Measurements from ENCODE around the gene OTUD5.

Gene OTUD5

DNA sequence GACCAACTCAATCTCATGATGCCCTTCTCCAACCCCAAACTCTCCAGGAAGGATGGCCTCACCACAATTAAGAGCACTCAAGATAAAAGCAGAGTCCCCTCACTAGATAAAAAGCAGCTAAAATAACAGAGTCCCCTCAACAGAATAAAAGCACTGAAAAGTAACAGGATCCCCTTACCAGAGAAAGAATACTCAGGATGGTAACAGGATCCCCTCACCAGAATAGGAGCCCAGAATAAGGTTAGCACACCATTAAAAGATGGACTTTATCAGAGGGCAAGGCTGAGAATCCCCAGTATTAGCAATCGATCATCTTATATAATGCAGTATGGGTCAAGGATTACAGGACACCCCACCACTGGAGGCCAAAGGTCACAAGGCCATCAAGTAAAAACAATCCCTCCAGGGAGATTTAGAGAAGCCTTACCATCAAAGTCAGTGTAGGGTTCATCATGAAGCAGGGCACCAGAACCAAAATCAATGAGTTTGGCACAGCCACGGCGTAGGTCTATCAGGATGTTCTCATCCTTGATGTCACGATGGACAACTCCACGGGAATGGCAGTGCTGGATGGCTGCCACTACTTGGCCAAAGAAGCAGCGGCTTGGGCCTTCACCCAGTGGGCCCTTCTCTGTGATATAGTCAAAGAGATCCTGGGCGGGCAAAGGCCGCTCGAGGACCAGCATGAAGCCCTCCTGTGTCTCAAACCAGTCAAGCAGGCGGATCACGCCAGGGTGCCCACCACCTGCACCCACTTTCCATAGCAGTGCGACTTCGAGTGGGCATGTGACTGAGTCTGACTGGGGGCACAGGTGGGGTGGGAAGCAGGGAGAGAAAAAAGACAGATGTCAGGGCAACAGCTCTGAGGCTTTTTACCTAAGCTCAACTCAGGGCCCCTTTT, 42.6 kb downstream of the OTUD5 start:
- no peak for DNase-seq (ENCODE audit: low read depth)
- H3K4me3 ChIP-seq (ENCODE audit: low read depth, low read length), result no peak overlapping the region

DNA sequence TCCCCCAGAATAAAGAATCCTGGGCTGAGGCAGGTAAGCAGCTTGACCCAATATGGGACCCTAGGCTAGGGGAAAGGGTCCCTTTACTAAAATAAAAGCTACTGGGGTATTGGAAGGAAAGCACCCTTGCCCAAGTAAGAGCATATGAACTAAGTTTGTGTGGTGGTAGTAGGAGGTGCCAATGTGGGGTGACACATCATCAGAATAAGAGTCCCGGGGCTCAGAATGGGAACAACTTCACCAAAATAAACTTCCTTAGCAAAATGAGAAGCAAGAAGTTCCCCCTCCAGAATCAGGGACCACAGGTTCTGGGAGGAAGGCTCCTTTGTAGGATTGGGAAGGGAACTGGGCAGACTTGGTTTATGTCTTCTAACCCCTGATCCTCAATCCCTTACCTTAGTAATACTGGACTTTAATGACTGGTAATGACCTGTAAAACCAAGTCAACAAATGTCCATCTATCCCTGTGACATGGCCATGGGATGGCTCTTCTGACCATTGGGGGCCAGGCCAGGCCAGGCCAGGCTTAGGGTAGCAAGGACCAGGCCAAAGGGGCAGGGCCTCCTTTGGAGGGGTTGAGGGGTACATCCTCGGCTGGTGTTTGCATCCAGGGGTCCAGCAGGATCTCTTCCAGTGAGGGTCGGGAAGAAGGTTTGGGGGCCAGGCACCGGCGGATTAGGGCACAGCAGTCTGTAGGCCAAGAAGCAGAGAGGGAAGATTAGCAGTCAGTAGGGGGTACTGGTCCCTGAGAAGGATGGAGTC, 43.6 kb downstream of the OTUD5 start:
- DNase-seq (ENCODE audit: low read depth), result no peak
- no peak overlapping the region for H3K4me3 ChIP-seq (ENCODE audit: low read depth, low read length)

DNA sequence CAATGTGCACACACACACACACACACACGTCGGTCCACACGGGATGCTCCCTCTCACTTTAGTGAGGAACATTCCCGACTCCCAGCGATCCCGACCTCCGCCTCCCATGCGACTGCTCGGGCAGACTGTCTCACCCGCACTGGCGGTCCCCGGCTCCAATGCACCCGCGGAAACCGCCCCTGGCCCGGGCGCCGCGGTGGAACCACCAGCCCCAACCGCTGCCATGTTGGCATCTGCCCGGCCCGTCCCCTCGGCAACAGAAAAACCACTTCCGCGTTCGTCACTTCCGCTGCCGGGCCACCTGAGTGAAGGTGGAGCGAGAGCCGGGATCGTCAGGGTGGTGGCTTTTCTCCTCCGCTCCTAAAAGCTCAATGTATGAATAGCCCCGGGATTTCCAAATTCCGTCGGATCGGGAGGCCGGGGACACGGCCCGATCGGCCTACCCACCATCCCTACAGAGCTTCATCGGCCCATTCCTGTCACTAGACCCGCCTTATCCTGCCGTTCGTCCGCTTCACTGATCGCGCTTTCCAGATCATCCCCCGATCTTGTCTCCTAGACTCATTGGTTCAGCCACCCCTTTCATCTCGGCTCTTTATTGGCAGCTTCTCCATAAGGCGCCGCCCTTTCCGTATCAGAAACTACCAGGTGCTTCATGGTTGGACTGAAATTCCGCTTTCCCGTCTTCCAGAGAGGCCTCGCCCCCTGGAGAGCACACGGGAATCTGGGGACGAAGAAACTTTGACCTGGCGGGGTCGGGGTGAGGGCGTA, 45.8 kb downstream of the OTUD5 start, which contains the start of gene SLC35A2:
TSS of gene SLC35A2 (minus strand) at position 235 of the 771 bp plus-strand sequence. CDS start at position 225, 10 bp downstream.
- peak within 1 kb of the TSS; percentile 76 for H3K4me3 ChIP-seq (ENCODE audit: low read depth, low read length)
- DNase-seq (ENCODE audit: low read depth), result no peak

DNA sequence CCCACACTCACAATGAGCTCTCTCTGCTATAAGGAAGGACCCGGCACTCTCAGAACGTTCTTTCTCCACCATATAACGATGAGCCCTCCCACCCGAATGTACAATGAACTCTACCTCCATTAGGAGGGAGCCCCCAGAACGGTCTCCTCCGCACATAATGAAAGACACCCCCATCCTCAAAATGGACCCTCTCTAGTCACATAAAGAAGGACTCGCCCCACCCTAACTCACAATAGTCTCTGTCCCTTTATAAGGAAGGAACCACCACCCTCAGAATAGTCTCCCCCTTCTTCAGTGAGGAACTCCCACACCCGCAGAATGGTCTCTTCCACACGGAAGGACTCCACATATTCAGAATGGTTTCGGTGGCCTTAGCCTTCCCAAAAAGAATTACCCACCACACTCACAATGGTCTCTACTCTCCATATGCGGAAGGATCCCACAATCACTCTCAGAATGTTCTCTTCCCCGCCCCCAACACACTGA, 46.4 kb downstream of the OTUD5 start:
- H3K4me3 ChIP-seq (ENCODE audit: low read depth, low read length), result peak overlapping the region; percentile 76
- DNase-seq (ENCODE audit: low read depth), result no peak

DNA sequence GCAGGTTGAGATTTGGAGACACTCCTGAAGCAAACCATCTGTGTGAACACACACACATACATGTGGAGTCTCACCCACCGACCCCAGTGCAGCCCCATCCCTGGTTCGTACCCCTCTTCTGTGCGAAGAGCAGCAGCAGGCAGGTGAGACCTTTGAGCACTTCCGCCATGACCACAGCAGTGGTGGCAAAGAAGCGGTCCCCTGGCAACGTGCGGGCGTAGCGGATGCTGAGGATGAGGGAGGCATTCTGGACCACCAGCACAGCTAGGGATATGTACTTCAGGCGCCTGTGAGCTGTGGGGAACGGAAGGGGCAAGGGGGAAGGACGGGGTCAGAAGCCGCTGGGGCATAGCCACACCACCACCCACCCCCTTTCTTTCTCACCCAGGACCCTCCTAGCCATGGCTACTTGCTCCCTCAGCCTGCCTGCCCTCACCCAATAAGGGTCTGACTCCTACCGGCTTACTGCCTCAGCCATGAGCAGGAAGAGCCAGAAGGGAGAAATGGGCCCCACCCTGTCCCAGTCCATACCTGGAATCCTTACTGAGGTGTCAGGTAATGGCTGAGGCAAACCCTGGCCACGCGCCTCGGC, 47.6 kb downstream of the OTUD5 start:
- H3K4me3 ChIP-seq (ENCODE audit: low read depth, low read length), result peak overlapping the region; percentile 76
- no peak for DNase-seq (ENCODE audit: low read depth)

DNA sequence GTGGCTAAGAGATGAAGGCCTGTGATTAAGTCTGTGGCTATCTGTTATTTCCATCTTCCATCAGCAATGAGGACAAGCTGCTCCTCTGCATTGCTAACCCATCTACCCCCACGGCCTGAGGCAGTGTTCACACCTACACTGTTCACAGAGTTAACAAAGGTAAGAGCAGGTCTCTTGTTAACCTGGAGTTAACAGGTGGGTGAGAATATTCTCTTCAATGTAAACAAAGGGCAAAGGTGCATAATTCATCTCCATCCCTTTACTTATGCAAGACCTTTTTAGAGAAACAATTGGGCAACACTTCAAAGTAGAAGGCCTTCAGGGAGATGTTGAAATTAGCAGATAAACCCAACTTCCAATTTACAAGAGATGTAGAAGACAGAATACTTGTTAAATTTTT, 48.8 kb downstream of the OTUD5 start:
- no peak overlapping the region for H3K4me3 ChIP-seq (ENCODE audit: low read depth, low read length)
- DNase-seq (ENCODE audit: low read depth), result no peak

DNA sequence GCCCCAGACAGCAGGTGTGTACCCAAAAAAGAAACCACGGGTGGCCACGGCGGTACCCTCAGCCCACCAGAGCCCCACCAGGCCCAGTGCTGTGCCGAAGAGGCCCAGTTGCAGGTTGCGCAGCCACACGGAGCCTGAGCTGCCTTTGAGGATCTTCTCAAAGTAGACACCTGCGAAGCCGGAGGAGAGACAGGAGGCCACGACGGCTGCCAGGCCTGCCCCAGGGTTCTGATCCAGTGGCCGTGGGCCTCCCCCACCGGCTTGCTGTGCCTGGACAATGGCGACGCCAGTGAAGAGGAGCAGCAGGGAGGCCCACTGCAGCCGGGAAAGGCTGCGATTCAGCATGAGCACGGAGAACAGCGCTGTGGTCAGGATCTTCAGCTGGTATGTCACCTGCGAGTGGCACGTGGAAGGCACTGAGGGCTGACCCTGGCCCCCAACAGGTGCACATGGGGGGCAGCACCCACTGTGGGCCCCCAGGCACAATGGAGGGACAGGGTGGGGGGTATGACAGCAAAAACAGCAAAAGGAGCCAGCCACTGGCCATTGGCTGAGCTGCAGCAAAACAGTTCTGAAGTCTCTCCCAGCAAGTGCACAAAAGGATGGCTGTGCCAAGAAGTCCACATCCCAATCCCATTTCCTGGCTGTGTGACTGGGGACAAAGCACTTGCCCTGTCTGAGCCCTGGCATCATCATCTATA, 52.2 kb downstream of the OTUD5 start:
- no peak overlapping the region for H3K4me3 ChIP-seq (ENCODE audit: low read depth, low read length)
- DNase-seq (ENCODE audit: low read depth), result no peak

DNA sequence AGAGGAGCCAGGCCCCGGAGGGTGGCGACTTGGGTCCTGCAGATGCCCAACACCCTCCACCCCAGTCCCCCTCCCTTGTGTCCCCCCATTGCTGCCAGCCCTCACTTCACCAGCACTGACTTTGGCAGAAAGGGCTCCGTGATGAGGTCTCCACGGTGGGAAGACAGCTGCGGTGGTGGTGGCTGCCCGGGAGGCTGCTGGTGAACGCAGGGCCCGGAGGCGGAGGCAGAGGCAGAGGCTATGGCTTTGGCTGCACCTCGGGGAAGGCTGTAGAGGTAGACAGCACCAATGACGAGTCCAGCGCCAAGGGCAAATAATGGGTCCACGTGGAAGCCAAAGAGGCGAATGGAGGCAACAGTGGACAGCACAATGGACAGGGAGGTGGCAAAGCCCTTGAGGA, 52.8 kb downstream of the OTUD5 start:
- H3K4me3 ChIP-seq (ENCODE audit: low read depth, low read length), result no peak overlapping the region
- no peak for DNase-seq (ENCODE audit: low read depth)

DNA sequence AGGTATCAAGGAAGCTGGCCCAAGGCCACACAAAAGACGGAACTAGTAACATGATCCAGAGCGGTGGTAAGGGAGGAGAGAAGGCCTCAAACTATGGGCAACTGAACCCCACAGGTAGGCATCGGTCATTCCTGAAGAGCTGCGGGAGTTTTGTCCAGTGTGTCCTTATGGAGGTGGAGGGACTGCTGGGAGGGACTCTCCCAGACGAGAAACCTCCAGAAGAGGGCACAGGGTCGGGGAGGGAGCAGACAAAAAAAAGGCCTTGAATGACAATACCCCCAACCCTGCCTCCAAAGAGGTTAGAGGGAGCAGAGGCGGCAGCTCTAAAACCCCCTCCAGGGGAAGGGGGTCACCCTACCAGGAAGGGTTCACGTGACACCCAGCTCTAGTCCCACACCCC, 53.2 kb downstream of the OTUD5 start:
- no peak for DNase-seq (ENCODE audit: low read depth)
- H3K4me3 ChIP-seq (ENCODE audit: low read depth, low read length), result no peak overlapping the region

DNA sequence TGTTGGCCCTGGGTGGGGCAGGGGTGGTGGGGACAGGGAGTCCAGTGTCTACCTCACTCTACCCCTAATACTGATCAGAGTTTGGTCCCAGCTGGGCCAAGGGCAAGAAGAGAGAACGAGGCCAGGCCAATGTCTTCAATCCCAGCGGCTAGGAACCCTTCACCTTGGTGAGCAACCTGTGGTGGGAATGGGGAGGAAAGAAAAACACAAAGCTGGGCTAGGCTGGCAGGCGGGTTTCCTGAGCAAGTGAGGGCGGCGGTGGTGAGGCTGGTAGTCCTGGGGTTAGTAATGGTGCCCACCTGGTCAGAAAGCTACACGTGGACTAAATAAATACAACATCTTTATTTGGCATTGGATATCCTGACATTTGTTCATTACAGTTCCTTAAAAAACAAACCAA, 54.1 kb downstream of the OTUD5 start:
- H3K4me3 ChIP-seq (ENCODE audit: low read depth, low read length), result no peak overlapping the region
- DNase-seq (ENCODE audit: low read depth), result no peak

DNA sequence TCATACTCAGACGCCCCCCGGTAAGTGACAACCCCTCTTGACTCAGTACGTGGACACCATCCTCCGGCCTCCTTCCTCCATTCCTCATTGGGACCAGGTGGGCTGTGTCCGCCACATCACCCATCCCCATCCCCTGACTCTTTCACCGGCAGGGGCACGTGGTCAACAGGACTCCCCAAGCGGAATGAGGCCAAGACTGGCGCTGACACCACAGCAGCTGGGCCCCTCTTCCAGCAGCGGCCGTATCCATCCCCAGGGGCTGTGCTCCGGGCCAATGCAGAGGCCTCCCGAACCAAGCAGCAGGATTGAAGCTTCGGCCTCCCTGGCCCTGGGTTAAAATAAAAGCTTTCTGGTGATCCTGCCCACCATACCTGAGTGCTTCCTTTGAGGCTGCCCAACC, 54.6 kb downstream of the OTUD5 start:
- no peak overlapping the region for H3K4me3 ChIP-seq (ENCODE audit: low read depth, low read length)
- DNase-seq (ENCODE audit: low read depth), result no peak

DNA sequence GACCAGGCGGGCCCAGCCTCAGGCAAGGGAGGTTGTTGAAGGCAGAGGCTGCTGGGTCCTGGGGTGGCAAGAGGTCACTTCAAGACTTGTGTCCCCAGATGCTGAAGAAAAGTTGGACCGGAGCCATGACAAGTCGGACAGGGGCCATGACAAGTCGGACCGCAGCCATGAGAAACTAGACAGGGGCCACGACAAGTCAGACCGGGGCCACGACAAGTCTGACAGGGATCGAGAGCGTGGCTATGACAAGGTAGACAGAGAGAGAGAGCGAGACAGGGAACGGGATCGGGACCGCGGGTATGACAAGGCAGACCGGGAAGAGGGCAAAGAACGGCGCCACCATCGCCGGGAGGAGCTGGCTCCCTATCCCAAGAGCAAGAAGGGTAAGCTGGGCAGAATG, 55.3 kb downstream of the OTUD5 start:
- DNase-seq (ENCODE audit: low read depth), result no peak
- no peak overlapping the region for H3K4me3 ChIP-seq (ENCODE audit: low read depth, low read length)

DNA sequence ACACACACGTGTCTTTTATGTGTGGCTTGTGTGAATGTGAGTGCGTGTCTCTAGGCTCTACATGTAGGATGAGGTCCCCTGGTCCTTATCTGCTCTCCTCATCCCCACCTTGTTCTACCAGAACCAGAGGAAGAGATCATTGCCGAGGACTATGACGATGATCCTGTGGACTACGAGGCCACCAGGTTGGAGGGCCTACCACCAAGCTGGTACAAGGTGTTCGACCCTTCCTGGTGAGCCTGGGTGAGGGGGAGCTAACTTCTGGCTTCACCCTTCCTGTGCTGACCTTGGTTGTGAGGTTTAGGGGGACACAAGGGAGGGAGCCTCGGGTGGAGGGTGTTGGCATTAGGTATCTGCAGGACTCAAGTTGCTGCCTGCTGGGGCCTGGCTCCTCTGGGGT, 56.3 kb downstream of the OTUD5 start:
- H3K4me3 ChIP-seq (ENCODE audit: low read depth, low read length), result no peak overlapping the region
- no peak for DNase-seq (ENCODE audit: low read depth)

DNA sequence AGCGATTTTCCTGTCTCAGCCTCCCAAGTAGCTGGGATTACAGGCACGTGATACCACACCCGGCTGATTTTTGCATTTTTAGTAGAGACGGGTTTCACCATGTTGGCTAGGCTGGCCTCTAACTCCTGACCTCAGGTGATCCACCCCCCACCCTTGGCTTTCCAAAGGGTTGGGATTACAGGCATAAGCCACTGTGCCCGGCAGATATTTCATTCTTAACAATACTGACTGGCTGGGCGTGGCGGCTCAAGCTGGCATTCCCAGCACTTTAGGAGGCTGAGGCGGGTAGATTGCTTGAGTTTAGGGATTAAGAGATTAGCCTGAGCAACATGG, 58.4 kb downstream of the OTUD5 start:
- H3K4me3 ChIP-seq (ENCODE audit: low read depth, low read length), result no peak overlapping the region
- no peak for DNase-seq (ENCODE audit: low read depth)

DNA sequence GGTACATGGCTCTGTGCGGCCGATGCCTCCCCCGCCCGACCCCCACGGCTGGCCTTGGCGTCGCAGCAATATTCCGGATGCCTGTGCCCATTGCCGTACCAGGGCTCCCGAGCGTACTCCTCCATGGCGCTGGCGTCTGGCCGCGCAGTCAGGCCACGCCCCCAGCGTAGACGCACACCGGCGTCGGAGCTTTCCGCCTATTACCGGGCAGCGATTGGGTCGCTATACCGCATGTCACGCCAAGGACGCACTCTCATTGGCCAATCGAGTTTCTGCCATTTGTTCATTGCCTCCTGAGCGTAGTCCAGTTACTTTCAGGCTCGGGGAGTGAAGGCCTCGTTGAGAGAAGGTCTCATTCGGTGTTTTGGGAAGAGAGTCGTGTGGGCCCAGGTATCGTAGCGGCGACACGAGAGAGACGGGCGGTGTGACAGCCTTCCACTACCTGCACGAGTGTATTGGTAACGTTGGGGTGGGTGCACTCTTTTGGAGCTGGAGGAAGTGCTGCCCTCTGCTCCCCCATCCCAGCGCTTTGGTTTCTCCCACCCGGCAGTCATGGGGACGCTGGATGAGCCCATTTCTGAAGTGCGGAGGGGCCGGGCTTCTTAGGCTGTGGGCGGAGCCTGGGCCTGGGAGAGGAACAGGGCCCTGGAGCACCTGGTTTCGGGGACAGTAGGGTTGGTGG, 59.6 kb downstream of the OTUD5 start, which contains the start of the genes PQBP1 and TIMM17B:
TSS of gene PQBP1 (plus strand) at position 306 of the 682 bp plus-strand sequence. CDS start 580 bp downstream, outside the sequence.
TSS of gene TIMM17B (minus strand) at position 144 of the 682 bp plus-strand sequence. CDS start at position 125, 19 bp downstream.
- peak; percentile 90 for DNase-seq (ENCODE audit: low read depth)
- H3K4me3 ChIP-seq (ENCODE audit: low read depth, low read length), result peak within 1 kb of the TSS; percentile 81

DNA sequence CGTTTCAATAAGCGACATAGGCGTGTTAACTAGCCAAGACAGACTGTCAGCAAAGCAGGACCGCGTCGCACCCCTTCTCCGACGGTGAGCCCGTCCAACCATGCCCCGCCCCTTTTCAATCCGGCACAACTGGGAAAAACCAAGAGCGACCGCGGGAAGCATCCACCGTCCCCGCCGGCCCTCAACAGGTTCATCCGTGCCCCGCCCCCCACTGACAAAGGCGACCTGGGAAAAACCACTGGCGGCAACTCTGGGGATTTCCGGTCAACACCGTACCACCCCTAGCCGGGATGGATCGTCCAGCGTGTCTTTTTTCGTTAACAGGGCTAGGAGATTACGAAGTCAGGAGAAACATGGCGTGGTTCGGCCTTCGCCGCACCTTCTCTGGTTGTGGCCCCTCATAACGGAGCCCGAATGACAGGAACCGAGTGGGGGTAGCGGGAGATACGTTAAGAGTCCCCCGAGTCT, 60.2 kb downstream of the OTUD5 start:
- H3K4me3 ChIP-seq (ENCODE audit: low read depth, low read length), result peak overlapping the region; percentile 81
- DNase-seq (ENCODE audit: low read depth), result no peak

DNA sequence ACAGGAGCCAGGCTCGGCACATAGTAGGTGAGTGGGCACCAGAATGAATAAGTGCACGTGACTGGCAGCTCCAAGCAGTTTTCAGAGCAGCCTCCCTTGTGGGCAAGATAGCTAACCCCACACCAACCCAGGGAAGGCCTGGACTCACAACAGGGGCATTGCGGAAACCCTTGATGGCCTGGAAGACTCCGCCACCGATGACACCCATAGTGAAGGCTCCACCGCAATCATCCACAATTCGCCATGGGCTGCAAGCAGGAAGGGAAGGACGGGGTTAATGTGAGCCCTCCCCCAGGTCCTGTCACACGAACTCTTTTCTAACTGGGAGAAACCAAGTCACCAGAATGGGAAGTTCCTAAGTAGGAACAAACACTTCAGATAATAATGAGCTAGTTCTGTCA, 60.8 kb downstream of the OTUD5 start:
- DNase-seq (ENCODE audit: low read depth), result no peak
- peak overlapping the region; percentile 81 for H3K4me3 ChIP-seq (ENCODE audit: low read depth, low read length)

DNA sequence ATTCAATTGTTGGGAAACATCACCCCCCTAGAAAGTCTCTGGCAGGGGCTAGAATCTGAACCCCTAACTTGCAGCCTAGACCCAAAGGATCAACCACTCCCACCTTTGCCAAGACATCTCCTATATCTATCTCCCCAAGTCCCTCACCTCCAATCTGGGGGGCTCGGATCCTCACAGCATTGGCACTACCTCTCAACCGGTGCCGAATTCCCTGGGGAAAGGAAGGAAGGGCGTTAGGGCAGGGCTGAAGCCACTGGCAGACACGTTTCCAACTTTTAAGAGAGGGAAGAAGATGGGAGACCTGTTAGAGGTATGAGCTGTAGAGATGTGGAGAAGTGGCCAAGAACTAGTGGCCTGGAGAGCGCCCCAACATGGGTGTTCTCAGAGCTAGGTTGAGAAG, 62.5 kb downstream of the OTUD5 start:
- DNase-seq (ENCODE audit: low read depth), result no peak
- no peak overlapping the region for H3K4me3 ChIP-seq (ENCODE audit: low read depth, low read length)
